GM19099 (cell line): ENCODE measurements around the gene TMPRSS7.

Source experiments
- POLR2A ChIP-seq: IDR thresholded peaks from 3 replicates; pipeline ENCODE4 v1.6.1; 2011; ENCODE audit warnings: low read depth; ENCODE audit not compliant: insufficient read length; ENCODE audit errors: extremely low read depth

TMPRSS7 gene

GRCh38 chr3:112101916-112102315 is 67.4 kb downstream of the TMPRSS7 start:
- no peak for TF ChIP-seq POLR2A

GRCh38 chr3:112104774-112105173 is 70.2 kb downstream of the TMPRSS7 start:
- no peak for TF ChIP-seq POLR2A

- TF ChIP-seq POLR2A = no peak
Observed at GRCh38 chr3:112109322-112109721, 74.8 kb downstream of the TMPRSS7 start.

GRCh38 chr3:112111785-112112402 is 77.4 kb downstream of the TMPRSS7 start:
- no peak for TF ChIP-seq POLR2A

- TF ChIP-seq POLR2A = no peak
Observed at GRCh38 chr3:112114576-112115160, 80.1 kb downstream of the TMPRSS7 start.

GRCh38 chr3:112115161-112115739 is 80.7 kb downstream of the TMPRSS7 start:
- TF ChIP-seq POLR2A = no peak

- TF ChIP-seq POLR2A = no peak
Observed at GRCh38 chr3:112115806-112116383, 81.4 kb downstream of the TMPRSS7 start.

- no peak for TF ChIP-seq POLR2A
Observed at GRCh38 chr3:112116748-112117186, 82.2 kb downstream of the TMPRSS7 start.

GRCh38 chr3:112117415-112117814 is 82.9 kb downstream of the TMPRSS7 start:
- no peak for TF ChIP-seq POLR2A

- no peak for TF ChIP-seq POLR2A
Observed at GRCh38 chr3:112117841-112118571, 83.5 kb downstream of the TMPRSS7 start.

GRCh38 chr3:112119962-112120836 is 85.7 kb downstream of the TMPRSS7 start:
- TF ChIP-seq POLR2A = no peak

- no peak for TF ChIP-seq POLR2A
Observed at GRCh38 chr3:112121577-112122547, 87.3 kb downstream of the TMPRSS7 start.

- TF ChIP-seq POLR2A = no peak
Observed at GRCh38 chr3:112122870-112123269, 88.3 kb downstream of the TMPRSS7 start.
